ENCODE results near the gene PMP22. TPM values are rescaled to one million over a fixed set of nuclear protein-coding genes. Genes with fewer than 3 reads are reported as not detected.

PMP22 gene
- total RNA-seq, 3 donors from 2014 or later: 16.7 to 149 (median 54.2) TPM

DNA sequence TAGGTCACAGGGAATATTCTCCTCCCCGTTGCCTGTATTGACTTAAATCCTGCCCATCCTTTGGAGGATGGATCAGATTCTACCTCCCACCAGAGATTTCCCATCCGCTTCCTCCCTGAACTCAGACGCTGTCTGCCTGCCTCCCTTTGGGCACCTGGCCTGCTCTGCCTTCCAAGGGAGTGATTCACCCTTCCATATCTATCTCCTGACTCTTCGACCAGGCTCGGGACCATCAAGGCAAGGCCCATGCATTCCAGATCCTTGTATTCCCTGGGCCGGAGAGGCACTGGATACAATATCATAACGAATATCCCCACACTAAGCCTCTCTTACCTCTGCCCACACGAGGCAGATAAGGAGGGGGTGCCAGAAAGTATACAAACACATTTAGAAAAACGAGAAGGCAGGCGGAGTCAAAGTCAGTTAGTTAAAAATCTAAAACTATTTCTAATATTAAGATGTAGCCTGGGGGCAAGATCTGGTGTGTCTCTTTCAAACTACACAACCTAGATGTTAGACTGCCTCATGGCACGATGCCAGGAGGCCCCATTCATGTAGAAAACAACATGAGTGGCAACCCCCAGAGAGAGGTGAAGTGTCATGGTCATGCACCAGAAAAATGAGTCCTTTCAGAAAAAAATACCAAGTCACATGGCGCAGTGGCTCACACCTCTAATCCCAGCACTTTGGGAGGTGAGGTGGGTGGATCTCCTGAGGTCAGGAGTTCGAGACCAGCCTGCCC, 9.2 kb downstream of the PMP22 start:
- Histone ChIP-seq H3K9me3 (no peaks in the 10 kb centered on the region), H3K36me3 (ENCODE audit: low read depth) (no peaks in the 10 kb centered on the region), H3K4me3 (no peak overlapping the region), H3K4me1 (ENCODE audit: low read depth) (peaks cover 8% of the 10 kb centered on the region)
- intact Hi-C loops (cut with DNase I, micrococcal nuclease): no loop called here
- no peak for ATAC-seq
- no peak for DNase-seq
- TF ChIP-seq, protein P1, sequence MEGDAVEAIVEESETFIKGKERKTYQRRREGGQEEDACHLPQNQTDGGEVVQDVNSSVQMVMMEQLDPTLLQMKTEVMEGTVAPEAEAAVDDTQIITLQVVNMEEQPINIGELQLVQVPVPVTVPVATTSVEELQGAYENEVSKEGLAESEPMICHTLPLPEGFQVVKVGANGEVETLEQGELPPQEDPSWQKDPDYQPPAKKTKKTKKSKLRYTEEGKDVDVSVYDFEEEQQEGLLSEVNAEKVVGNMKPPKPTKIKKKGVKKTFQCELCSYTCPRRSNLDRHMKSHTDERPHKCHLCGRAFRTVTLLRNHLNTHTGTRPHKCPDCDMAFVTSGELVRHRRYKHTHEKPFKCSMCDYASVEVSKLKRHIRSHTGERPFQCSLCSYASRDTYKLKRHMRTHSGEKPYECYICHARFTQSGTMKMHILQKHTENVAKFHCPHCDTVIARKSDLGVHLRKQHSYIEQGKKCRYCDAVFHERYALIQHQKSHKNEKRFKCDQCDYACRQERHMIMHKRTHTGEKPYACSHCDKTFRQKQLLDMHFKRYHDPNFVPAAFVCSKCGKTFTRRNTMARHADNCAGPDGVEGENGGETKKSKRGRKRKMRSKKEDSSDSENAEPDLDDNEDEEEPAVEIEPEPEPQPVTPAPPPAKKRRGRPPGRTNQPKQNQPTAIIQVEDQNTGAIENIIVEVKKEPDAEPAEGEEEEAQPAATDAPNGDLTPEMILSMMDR (IDR thresholded peaks at IDR 0.05): no peak

DNA sequence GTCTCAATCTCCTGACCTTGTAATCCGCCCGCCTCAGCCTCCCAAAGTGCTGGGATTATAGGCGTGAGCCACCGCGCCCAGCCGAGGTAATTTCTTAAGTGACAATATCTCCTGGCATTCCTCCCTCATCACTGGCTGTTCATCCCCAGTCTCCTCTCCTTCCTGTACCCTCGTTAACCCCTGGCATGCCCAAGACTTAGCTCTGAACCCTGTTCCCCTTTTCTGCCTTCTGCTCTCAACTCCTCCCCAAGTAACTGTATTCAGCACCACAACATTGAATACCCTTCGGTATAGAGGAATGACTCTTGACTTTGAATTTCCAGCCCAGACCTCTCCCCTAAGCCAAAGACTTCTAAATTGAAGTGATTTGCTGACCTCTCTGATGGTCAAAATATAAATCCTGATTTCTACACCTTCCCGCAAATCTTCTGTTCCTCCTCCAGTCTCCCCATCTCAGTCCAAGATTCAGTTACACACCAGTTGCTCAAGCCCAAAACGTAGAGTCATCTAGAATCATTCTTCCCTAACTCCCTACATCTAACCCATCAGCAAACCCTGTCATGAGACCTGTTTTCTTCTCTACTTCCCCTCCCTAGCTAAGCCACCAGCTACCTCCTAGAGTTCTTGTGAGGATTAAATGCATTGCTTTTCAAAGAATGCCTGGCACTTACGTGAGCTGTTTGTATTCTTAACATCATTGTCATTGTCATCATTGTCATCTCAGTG, 14.8 kb downstream of the PMP22 start:
- intact Hi-C loops (cut with DNase I, micrococcal nuclease): no loop called here
- no peak for DNase-seq
- ATAC-seq: peak; percentile 20
- Histone ChIP-seq H3K4me3 (no peak overlapping the region), H3K36me3 (ENCODE audit: low read depth) (no peaks in the 10 kb centered on the region), H3K9me3 (no peaks in the 10 kb centered on the region), H3K4me1 (ENCODE audit: low read depth) (peaks cover 7% of the 10 kb centered on the region)
- TF ChIP-seq, protein P1 (IDR thresholded peaks at IDR 0.05): no peak

DNA sequence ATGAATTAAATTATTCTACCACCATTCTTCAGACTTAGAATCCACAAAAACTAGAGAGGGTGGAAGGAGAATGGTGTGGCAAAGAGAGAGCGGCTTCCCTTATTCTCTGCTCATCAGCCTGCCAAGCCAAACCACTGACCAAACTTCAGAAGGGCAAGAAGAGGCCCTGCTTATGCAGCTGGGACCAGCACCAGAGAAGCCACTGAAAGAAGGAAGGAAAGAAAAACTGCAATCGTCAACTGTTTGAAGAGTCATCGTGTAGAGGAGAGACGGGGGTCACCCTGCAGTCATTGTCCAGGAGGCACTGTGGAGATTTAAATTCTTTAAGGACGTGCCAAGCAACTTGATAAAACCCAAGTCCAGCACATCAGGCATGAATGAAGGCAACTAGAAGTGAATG, 15.6 kb downstream of the PMP22 start:
- TF ChIP-seq, protein P1 (IDR thresholded peaks at IDR 0.05): no peak
- ATAC-seq (peak; percentile 15), DNase-seq (no peak)
- Histone ChIP-seq H3K4me1 (ENCODE audit: low read depth) (peaks cover 10% of the 10 kb centered on the region), H3K36me3 (ENCODE audit: low read depth) (no peaks in the 10 kb centered on the region), H3K4me3 (no peak overlapping the region), H3K9me3 (no peaks in the 10 kb centered on the region)
- intact Hi-C loops (cut with DNase I, micrococcal nuclease): no loop called here

DNA sequence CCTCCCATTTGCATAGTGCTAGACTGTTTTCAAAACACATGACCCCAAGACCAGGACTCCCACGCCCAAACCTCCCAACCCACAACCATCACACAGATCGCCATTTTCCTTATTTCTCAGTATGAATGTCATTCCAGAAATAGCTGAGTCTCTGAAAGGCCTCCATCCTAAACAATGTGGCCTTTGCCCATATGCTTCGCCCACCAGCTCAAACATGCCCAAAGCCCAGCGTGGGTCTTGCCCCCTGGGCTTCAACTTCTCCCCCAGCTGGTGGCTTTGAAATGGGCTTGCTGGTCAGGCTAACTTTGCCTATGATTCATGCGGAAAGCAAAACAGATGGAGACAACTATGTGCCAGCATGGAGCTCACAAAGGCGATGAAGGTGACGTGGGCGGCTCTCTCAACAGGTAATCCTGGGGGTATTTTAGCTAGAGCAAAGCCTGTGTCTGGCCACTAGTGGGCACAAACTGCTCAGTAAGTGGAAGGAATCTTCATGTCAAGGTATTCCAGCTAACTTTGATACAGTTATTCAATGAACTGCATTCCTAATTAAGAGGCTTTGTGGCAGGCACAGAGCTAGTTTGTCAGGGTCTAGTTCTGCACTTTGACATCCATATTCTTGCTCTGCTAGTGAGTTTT, 17.1 kb downstream of the PMP22 start:
- Histone ChIP-seq H3K36me3 (ENCODE audit: low read depth) (no peaks in the 10 kb centered on the region), H3K9me3 (no peaks in the 10 kb centered on the region), H3K4me3 (no peak overlapping the region), H3K4me1 (ENCODE audit: low read depth) (peaks cover 10% of the 10 kb centered on the region)
- DNase-seq: no peak
- no peak for ATAC-seq
- intact Hi-C loops (cut with DNase I, micrococcal nuclease): no loop called here
- TF ChIP-seq, protein P1 (IDR thresholded peaks at IDR 0.05): no peak

DNA sequence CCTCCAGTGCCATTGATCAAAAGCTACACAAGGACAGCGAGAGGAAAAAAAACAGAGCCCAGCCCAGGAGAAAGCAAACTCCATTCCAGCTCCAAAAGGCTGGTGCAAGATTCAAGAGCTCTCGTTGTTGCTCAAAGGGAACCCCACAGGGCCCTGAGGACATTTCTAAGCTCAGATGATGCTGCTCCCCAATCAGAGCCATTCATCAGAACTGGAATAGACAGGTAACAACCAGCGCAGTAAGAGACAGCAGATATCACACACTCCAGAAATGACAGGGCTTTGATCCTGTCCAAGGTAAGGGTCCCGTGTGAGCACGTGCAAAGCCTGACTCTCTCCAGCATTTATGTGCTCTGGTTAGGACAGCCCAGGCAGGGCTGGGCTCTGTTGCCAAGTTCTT, 20.1 kb downstream of the PMP22 start:
- TF ChIP-seq, protein P1 (IDR thresholded peaks at IDR 0.05): no peak
- H3K9me3 ChIP-seq: no peaks in the 10 kb centered on the region
- H3K4me1 ChIP-seq (ENCODE audit: low read depth): peaks cover 10% of the 10 kb centered on the region
- intact Hi-C loops (cut with DNase I, micrococcal nuclease): no loop called here
- H3K36me3 ChIP-seq (ENCODE audit: low read depth): no peaks in the 10 kb centered on the region
- H3K4me3 ChIP-seq: no peak overlapping the region
- ATAC-seq (no peak), DNase-seq (no peak)
